Measurements from ENCODE around the gene NRG2. TPM values are rescaled to one million over a fixed set of nuclear protein-coding genes. Genes with fewer than 3 reads are reported as not detected.

The NRG2 gene
- total and polyA plus RNA-seq, 8 donors = 1.2 to 5.2 (median 3.0) TPM

DNA sequence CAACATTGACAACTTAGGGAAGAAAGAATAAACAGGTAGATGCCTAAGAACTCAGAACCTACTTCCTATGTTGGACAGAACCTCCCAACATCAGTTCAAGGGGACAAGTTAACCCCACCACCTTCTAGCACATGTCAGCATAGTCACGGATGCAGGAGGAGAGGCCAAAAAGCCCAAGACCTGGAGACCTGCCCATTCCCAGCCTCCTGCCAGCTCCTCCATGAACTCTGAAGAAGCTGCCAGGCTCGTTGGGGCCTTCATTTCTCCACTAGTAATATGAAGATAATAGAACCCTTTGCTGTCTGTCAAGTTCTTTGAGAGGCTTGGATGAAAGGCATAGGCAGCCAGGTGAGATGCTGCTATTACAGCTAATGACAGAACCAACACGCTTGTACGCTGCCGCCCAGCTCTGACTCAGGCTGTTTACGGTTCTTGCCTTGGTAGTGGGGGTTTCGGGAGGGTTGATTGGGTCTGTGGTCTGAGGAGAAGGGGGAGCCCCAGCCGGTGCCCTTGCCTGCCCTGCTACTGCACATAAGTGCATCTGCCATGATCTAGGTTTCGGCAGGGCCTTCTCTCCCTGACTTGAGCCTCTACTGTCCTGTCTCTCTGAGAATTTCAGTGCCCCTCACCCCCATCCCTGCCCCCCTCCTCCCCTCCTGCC lies 82.2 kb downstream of the NRG2 start:
- FAIRE-seq = no peak
- intact Hi-C loops (cut with DNase I) = loop anchor here in 1 of 3 donors (10.0 kb wide), 1 partner anchor 194 kb away; no protein-coding TSS in a partner anchor
- Histone ChIP-seq H3K27me3 (no peaks in the 10 kb centered on the region), H3K36me3 (no peaks in the 10 kb centered on the region), H3K9me3 (no peaks in the 10 kb centered on the region), H3K27ac (no peak overlapping the region), H3K4me1 (no peaks in the 10 kb centered on the region), H3K4me3 (no peak overlapping the region)
- TF ChIP-seq, protein P1, sequence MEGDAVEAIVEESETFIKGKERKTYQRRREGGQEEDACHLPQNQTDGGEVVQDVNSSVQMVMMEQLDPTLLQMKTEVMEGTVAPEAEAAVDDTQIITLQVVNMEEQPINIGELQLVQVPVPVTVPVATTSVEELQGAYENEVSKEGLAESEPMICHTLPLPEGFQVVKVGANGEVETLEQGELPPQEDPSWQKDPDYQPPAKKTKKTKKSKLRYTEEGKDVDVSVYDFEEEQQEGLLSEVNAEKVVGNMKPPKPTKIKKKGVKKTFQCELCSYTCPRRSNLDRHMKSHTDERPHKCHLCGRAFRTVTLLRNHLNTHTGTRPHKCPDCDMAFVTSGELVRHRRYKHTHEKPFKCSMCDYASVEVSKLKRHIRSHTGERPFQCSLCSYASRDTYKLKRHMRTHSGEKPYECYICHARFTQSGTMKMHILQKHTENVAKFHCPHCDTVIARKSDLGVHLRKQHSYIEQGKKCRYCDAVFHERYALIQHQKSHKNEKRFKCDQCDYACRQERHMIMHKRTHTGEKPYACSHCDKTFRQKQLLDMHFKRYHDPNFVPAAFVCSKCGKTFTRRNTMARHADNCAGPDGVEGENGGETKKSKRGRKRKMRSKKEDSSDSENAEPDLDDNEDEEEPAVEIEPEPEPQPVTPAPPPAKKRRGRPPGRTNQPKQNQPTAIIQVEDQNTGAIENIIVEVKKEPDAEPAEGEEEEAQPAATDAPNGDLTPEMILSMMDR (IDR thresholded peaks at IDR 0.05) = no peak
- 81 to 83% methylated on average over 9 of the region's 9 CpGs for WGBS, 2 donors
- ATAC-seq = no peak
- DNase-seq = no peak

DNA sequence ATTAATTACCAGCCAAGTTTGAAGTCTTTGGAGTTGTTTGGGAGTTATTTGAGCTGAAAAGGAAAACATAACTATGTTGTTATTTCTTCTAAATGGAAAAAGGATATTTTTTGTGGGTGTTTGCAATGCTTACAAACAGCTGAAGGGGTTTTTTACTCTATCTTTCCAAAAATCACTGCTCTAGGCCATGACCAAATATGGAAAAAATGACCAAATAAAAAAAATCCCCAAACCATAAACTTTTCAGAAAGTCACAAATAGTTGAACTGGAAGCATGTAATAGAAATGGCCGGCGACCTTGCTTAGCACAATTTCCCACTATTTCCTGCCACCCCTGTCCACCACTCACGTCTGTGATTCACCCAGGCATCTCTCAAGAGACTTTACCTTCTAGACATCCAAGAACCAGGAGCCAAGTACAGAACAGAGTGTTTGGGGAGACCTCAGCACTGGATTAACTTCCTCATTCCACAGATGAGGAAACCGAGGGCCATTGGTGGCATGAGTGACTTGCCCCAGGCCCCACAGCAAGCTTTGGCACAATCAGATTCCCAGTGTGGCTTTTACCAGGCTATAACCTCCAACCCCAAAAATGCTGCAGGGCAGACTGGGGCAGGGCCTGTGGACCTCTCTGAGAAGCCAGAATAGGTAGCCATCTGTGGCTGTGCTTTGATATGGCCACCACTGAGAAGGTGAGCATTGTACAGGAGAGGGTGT lies 84.5 kb downstream of the NRG2 start:
- ATAC-seq (no peak), FAIRE-seq (no peak), DNase-seq (no peak)
- H3K9me3 ChIP-seq = no peaks in the 10 kb centered on the region
- intact Hi-C loops (cut with DNase I) = no loop called here
- H3K27me3 ChIP-seq = no peaks in the 10 kb centered on the region
- H3K4me3 ChIP-seq = no peak overlapping the region
- no peak overlapping the region for H3K27ac ChIP-seq
- TF ChIP-seq, protein P1 (IDR thresholded peaks at IDR 0.05) = no peak
- 89 to 91% methylated on average over 4 of the region's 4 CpGs for WGBS, 2 donors
- H3K36me3 ChIP-seq = no peaks in the 10 kb centered on the region
- H3K4me1 ChIP-seq = no peaks in the 10 kb centered on the region

DNA sequence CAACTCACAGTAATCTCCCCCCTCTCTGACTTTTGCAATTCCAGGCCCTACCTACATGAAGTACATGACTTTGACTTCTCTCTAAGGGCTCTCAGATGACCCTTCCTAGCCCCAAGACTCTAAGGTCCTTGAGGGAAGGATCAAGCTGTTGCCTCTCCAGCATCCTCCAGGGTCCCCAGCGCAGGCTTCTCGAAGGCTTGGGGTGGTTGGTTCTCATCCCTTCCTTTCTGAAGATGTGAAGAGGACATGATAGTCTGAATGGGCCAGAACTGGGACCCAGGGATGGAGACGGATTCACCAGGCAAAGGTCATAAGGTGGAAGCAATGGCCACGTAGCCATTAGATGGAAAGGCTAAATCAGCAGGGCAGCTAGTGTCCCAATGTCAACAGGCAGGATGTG lies 86.8 kb downstream of the NRG2 start:
- H3K27me3 ChIP-seq = no peaks in the 10 kb centered on the region
- no peaks in the 10 kb centered on the region for H3K9me3 ChIP-seq
- no peak overlapping the region for H3K27ac ChIP-seq
- no peak for DNase-seq
- no peak overlapping the region for H3K4me3 ChIP-seq
- WGBS, 2 donors = 94 to 96% methylated on average over 4 of the region's 4 CpGs
- H3K36me3 ChIP-seq = no peaks in the 10 kb centered on the region
- TF ChIP-seq, protein P1 (IDR thresholded peaks at IDR 0.05) = no peak
- H3K4me1 ChIP-seq = no peaks in the 10 kb centered on the region
- FAIRE-seq = no peak
- no peak for ATAC-seq
- intact Hi-C loops (cut with DNase I) = no loop called here

DNA sequence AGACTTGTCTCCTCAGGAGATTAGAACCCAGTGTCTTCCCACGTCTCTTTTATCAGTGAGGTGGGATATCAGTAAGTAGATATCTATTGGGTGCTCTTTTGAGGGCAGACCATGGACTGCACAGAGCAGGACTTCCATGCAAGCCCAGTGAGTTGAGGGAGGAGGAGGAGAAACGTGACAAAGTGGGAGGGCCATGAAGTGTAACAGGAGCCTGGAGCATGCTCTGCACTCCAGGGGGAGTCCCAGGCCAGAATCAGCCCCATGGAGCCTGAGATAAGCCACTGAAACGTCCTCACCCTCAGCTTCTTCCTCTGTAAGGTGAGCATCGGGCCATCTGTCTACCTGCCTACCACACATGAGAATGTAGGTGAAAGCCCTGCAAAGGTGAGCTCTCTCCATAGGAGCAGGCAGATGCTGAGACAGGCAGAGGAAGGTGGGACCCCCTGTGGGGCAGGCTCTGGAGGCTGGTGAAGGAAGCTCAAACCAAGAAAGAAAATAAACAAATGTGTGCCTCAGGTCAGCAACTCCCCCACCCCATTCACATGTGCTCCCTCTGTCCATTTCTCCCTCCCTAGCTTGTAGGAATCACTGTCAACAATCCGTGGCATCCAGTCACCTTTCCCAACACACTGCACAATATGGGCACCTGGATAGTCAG lies 87.4 kb downstream of the NRG2 start:
- WGBS, 2 donors = 56 to 62% methylated on average over 5 of the region's 5 CpGs
- DNase-seq = no peak
- Histone ChIP-seq H3K4me3 (no peak overlapping the region), H3K27ac (no peak overlapping the region), H3K36me3 (no peaks in the 10 kb centered on the region), H3K4me1 (no peaks in the 10 kb centered on the region), H3K27me3 (no peaks in the 10 kb centered on the region), H3K9me3 (no peaks in the 10 kb centered on the region)
- ATAC-seq = no peak
- no peak for FAIRE-seq
- intact Hi-C loops (cut with DNase I) = no loop called here
- TF ChIP-seq, protein P1 (IDR thresholded peaks at IDR 0.05) = no peak

Measured in pancreas (tissue), 10 donors.